ENCODE data around the gene RTL5.
"Not testable (repeated sequence)": the region's sequence is repeated elsewhere in the genome, so short reads cannot be mapped to it uniquely, and the experiment has no call there.

RTL5 gene

GRCh38 chrX:72131317-72132294 lies at the start of gene RTL5:
Gene RTL5, minus strand, starts transcription at chrX:72131915.
- DNase-seq (ENCODE audit: low read depth): peak; percentile 60

DNA sequence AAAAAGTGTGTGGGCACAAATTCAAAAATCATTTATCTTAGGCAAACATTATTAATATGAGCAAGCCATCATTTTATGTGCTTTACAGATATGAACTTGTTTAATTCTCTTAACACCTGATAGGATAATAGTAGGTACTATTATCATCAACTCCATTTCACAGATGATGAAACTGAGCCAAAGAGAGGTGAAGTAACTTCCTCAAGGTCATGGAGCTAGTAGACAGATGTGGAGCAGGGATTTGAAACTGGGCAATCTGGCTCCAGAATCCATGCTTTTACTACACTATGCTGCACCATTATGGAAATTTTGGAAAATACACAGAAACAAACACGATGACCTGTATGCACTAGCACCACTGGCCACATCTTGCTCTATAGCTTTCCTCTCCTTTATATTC lies 48.8 kb upstream of the RTL5 start:
- peak overlapping the region; percentile 63 for H3K4me3 ChIP-seq (ENCODE audit: low read depth, low read length)
- TF ChIP-seq, protein P1, sequence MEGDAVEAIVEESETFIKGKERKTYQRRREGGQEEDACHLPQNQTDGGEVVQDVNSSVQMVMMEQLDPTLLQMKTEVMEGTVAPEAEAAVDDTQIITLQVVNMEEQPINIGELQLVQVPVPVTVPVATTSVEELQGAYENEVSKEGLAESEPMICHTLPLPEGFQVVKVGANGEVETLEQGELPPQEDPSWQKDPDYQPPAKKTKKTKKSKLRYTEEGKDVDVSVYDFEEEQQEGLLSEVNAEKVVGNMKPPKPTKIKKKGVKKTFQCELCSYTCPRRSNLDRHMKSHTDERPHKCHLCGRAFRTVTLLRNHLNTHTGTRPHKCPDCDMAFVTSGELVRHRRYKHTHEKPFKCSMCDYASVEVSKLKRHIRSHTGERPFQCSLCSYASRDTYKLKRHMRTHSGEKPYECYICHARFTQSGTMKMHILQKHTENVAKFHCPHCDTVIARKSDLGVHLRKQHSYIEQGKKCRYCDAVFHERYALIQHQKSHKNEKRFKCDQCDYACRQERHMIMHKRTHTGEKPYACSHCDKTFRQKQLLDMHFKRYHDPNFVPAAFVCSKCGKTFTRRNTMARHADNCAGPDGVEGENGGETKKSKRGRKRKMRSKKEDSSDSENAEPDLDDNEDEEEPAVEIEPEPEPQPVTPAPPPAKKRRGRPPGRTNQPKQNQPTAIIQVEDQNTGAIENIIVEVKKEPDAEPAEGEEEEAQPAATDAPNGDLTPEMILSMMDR (IDR thresholded peaks at IDR 0.05; ENCODE audit: insufficient read depth, low read depth, low read length, missing control alignments): no peak
- no peak for DNase-seq (ENCODE audit: low read depth)

More at GRCh38 chrX:72131317-72132294, at the start of gene RTL5:
- TF ChIP-seq, protein P1 (IDR thresholded peaks at IDR 0.05; ENCODE audit: insufficient read depth, low read depth, low read length, missing control alignments): no peak
- H3K4me3 ChIP-seq (ENCODE audit: low read depth, low read length): peak within 1 kb of the TSS; percentile 40

- no peak overlapping the region for H3K4me3 ChIP-seq (ENCODE audit: low read depth, low read length)
- TF ChIP-seq, protein P1 (IDR thresholded peaks at IDR 0.05; ENCODE audit: insufficient read depth, low read depth, low read length, missing control alignments): no peak
- no peak for DNase-seq (ENCODE audit: low read depth)
These were observed 45.3 kb upstream of the RTL5 start for GRCh38 chrX:72176981-72177380.

GRCh38 chrX:72176289-72176688 lies 44.6 kb upstream of the RTL5 start:
- H3K4me3 ChIP-seq (ENCODE audit: low read depth, low read length); DNase-seq (ENCODE audit: low read depth): not testable (repeated sequence)

DNA sequence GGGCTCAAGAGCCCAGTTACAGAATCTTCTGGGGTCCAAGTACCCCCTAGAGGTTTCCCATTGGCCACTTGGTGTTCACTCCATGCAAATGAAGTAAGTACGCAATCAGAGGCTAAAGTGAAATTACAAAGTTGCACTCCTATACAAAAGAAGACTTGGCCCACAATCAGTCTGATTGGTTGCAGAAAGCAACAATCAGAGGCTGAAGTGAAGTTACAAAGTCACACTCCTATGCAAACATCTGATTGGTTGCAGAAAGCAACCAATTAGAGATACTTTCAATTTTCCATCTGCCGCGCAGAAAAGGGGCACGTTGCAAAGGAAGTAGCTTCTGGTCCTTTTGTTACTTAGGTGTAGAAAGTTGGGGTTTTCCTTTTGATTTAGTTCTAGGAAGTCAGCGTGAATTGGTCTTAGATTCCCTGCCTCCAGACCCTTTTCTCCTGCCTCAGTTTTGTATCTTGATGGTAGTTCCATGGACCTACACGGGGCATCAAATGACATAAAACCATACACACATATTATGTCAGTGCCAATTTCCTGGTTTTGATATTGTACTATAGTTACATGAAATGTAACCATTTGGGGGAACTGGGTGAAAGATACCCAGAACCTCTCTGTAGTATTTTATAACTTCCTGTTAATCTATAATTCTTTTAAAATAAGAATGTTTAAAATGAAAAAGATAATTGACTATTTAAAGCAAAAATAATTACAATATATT lies 37.5 kb upstream of the RTL5 start:
- TF ChIP-seq, protein P1 (IDR thresholded peaks at IDR 0.05; ENCODE audit: insufficient read depth, low read depth, low read length, missing control alignments): no peak
- DNase-seq (ENCODE audit: low read depth): peak; percentile 46
- H3K4me3 ChIP-seq (ENCODE audit: low read depth, low read length): no peak overlapping the region

GRCh38 chrX:72165551-72165950 lies 33.8 kb upstream of the RTL5 start:
- no peak for DNase-seq (ENCODE audit: low read depth)
- H3K4me3 ChIP-seq (ENCODE audit: low read depth, low read length): no peak overlapping the region
- TF ChIP-seq, protein P1 (IDR thresholded peaks at IDR 0.05; ENCODE audit: insufficient read depth, low read depth, low read length, missing control alignments): no peak

GRCh38 chrX:72159769-72160168 lies 28.1 kb upstream of the RTL5 start:
- no peak for DNase-seq (ENCODE audit: low read depth)
- no peak overlapping the region for H3K4me3 ChIP-seq (ENCODE audit: low read depth, low read length)
- TF ChIP-seq, protein P1 (IDR thresholded peaks at IDR 0.05; ENCODE audit: insufficient read depth, low read depth, low read length, missing control alignments): no peak

Measured in GM12865 (cell line).